ENCODE results near the gene BTBD7. TPM values are rescaled to one million over a fixed set of nuclear protein-coding genes. Genes with fewer than 3 reads are reported as not detected.

Gene BTBD7
- polyA plus RNA-seq, 1 experiment: 24.4 TPM

DNA sequence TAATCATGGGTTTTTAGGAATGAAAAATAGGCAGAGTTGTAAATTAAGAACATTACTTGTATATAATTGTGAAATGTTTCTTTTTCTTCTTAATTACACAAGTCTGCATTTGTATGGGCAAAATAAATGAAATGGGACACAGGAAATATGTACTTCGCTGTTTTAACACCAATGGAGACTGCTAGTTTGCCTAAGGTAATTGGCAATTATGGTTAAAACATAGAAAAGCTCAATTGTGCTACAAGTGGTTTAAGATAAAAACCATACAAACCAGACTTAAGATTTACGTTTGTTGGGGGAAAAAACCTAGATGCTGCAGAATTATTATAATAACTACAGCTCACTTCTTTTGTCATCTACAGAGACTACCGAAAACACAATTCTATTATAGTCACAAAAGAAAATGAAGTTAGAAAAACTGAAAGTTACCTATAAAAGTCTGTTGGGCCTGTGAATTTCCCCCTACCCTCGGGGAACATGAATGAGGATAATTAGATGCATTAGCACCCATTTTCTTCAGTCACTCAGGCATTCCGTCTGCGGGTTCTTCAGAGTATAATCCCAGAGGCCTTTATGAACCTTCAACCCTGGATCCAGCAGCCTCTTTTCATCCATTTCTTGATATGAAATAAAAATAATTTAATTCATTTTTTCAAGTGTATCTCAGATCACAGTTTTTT, 37.2 kb downstream of the BTBD7 start:
- no peak for DNase-seq (ENCODE audit: low read depth, low spot score)
- ChIA-PET CTCF (no interaction called here), POLR2A (no interaction called here)
- TF ChIP-seq, protein P1, sequence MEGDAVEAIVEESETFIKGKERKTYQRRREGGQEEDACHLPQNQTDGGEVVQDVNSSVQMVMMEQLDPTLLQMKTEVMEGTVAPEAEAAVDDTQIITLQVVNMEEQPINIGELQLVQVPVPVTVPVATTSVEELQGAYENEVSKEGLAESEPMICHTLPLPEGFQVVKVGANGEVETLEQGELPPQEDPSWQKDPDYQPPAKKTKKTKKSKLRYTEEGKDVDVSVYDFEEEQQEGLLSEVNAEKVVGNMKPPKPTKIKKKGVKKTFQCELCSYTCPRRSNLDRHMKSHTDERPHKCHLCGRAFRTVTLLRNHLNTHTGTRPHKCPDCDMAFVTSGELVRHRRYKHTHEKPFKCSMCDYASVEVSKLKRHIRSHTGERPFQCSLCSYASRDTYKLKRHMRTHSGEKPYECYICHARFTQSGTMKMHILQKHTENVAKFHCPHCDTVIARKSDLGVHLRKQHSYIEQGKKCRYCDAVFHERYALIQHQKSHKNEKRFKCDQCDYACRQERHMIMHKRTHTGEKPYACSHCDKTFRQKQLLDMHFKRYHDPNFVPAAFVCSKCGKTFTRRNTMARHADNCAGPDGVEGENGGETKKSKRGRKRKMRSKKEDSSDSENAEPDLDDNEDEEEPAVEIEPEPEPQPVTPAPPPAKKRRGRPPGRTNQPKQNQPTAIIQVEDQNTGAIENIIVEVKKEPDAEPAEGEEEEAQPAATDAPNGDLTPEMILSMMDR (IDR thresholded peaks at IDR 0.05; ENCODE audit: low read depth, low read length): no peak
- H3K9me3 ChIP-seq (ENCODE audit: control insufficient read depth, insufficient read depth, low read length): no peaks in the 10 kb centered on the region
- H3K4me3 ChIP-seq (ENCODE audit: low read depth, low read length): no peak overlapping the region
- H3K27me3 ChIP-seq (ENCODE audit: control insufficient read depth, insufficient read depth, low read length): no peaks in the 10 kb centered on the region
- H3K27ac ChIP-seq (ENCODE audit: low read depth, low read length): no peak overlapping the region

DNA sequence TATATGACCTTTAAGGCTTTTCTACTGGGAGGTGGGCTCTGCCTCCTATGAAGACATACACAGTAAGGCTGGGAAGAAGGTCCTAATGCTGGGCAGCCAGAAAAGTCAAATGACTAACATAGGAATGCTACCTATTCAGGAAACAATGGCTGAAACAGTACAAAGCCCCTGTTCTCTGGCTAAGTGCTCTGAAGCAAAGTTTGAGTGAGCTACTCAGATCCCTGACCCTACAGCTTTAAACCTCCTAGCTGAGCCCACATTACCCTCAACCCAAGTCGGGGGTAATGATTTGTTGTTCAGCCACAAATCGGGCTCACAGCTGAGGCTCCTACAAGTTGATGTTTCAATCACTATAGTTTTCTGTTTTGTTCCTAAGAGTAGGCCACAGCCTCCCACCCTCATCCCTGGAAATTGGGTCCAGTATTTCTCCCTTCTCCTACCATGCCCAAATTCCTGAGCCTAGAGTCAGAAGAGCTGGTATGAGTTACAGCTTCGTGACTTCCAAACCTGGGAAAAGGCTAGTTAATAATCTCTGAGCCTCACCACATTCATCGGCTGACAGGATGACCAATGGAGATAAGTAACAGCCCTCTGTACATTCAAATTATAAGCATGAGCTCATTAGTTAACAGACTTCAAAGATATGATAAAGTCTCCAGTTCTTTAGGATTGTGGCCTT, 46.5 kb downstream of the BTBD7 start:
- no peak for DNase-seq (ENCODE audit: low read depth, low spot score)
- TF ChIP-seq, protein P1 (IDR thresholded peaks at IDR 0.05; ENCODE audit: low read depth, low read length): no peak
- H3K27me3 ChIP-seq (ENCODE audit: control insufficient read depth, insufficient read depth, low read length): no peaks in the 10 kb centered on the region
- no peak overlapping the region for H3K4me3 ChIP-seq (ENCODE audit: low read depth, low read length)
- POLR2A ChIA-PET: no interaction called here
- no peak overlapping the region for H3K27ac ChIP-seq (ENCODE audit: low read depth, low read length)
- CTCF ChIA-PET: no interaction called here
- no peaks in the 10 kb centered on the region for H3K9me3 ChIP-seq (ENCODE audit: control insufficient read depth, insufficient read depth, low read length)

DNA sequence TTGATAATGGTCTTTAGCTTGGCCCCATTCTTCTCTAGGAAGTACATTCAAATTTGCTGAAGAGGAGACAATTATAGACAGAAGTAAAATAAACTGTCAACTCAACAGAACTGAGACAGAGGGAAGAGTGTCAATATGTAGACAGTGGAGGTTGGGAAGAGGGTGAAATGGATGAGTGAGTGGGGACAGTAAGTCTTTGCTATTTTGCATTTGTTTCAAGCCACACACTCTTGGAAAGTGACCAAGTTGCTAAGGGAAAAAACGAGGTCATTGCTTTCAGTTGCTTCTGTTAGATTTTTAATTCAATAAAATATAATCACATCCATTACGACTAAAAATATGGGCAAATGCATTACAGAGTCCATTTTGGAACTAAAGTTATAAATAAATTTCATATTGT, 47.8 kb downstream of the BTBD7 start:
- DNase-seq (ENCODE audit: low read depth, low spot score): no peak
- H3K27me3 ChIP-seq (ENCODE audit: control insufficient read depth, insufficient read depth, low read length): no peaks in the 10 kb centered on the region
- no peaks in the 10 kb centered on the region for H3K9me3 ChIP-seq (ENCODE audit: control insufficient read depth, insufficient read depth, low read length)
- ChIA-PET POLR2A (no interaction called here), CTCF (no interaction called here)
- no peak overlapping the region for H3K27ac ChIP-seq (ENCODE audit: low read depth, low read length)
- no peak overlapping the region for H3K4me3 ChIP-seq (ENCODE audit: low read depth, low read length)
- TF ChIP-seq, protein P1 (IDR thresholded peaks at IDR 0.05; ENCODE audit: low read depth, low read length): no peak

DNA sequence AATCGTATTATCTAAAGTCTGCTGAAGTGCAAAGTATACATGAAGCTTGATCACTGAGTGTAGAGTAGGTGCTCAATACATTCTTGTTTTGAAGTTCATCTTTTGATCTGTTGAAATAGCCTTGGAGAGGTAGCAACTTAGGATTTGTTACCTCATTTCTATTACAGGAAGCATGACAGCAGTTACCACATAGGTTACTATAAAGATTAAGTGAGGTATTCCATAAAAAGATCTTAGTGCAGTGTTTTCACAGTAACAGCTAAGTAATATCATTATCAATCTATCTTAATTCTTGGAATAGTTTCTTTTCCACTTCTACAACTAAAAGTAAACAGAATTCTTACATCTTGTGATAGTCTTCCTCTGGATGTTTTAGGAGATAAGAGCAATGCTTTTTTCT, 50.9 kb downstream of the BTBD7 start:
- TF ChIP-seq, protein P1 (IDR thresholded peaks at IDR 0.05; ENCODE audit: low read depth, low read length): no peak
- ChIA-PET POLR2A (no interaction called here), CTCF (interaction anchor here (0.9 kb wide), 1 partner anchor 9 kb away, joined by 3 read pairs; no protein-coding TSS in a partner anchor)
- Histone ChIP-seq H3K27me3 (ENCODE audit: control insufficient read depth, insufficient read depth, low read length) (no peaks in the 10 kb centered on the region), H3K27ac (ENCODE audit: low read depth, low read length) (no peak overlapping the region), H3K9me3 (ENCODE audit: control insufficient read depth, insufficient read depth, low read length) (no peaks in the 10 kb centered on the region), H3K4me3 (ENCODE audit: low read depth, low read length) (no peak overlapping the region)
- no peak for DNase-seq (ENCODE audit: low read depth, low spot score)

DNA sequence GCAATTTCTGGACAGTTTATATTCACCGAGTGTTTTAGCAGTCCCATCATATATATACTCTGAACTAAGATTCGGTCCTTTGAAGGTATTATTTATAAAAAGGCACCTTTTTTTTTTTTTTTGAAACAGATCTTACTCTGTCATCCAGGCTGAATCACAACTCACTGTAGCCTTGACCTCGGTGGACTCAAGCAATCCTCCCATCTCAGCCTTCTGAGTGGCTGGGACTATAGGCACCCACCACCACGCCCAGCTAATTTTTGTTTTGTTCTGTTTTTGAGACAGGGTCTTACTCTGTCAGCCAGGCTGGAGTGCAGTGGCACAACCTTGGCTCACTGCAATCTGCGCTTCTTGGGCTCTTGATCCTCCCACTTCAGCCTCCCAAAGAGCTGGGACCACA, 52.1 kb downstream of the BTBD7 start:
- Histone ChIP-seq H3K4me3 (ENCODE audit: low read depth, low read length) (no peak overlapping the region), H3K9me3 (ENCODE audit: control insufficient read depth, insufficient read depth, low read length) (no peaks in the 10 kb centered on the region), H3K27me3 (ENCODE audit: control insufficient read depth, insufficient read depth, low read length) (no peaks in the 10 kb centered on the region), H3K27ac (ENCODE audit: low read depth, low read length) (no peak overlapping the region)
- TF ChIP-seq, protein P1 (IDR thresholded peaks at IDR 0.05; ENCODE audit: low read depth, low read length): no peak
- CTCF ChIA-PET: no interaction called here
- POLR2A ChIA-PET: no interaction called here
- no peak for DNase-seq (ENCODE audit: low read depth, low spot score)

Measured in AG04450 (cell line).